HG03280 (cell line): Measurements from ENCODE around the gene ANO4.
"Not testable (repeated sequence)": the region's sequence is repeated elsewhere in the genome, so short reads cannot be mapped to it uniquely, and the experiment has no call there.

Source experiments
- ATAC-seq: cut with Tn5 transposase; IDR thresholded peaks from one replicate; pipeline ENCODE4 v1.9.1; 2021; ENCODE audit warnings: mild to moderate bottlenecking, moderate library complexity; ENCODE audit not compliant: unreplicated experiment

The ANO4 gene

DNA sequence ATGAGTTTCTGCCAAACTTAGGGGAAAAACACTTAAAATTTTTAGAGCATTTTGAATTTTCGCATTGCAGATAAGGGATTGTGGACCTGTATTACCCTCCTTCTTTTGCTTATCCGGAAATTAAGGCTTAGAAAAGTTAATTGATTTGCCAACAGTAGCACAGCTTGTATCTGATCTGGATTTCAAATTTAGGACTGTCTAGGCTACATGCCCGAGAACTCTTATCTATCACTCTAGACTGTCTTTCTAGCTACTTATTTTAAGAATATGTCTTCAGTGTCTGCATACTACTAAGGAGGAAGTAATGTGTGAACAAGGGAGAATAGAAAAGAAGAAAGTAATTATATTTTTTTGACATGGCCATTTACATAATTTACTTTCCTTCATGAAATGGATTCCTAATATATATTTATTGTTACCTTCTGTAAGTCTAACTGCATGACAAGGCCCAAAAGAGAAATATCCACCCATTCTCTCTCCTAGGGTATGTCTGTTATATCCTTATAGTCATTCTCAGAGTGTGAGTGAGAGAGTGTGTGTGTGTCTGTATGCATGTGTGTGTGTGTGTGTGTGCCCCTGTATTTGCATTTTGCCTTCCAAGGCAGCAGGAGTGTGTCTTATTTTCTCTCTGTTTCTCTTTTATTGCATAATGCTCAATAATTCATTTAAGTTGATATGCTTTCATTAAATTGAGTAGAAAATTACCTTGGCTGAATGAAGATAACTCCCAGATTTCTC is 283.4 kb downstream of the ANO4 start:
- no peak for ATAC-seq

DNA sequence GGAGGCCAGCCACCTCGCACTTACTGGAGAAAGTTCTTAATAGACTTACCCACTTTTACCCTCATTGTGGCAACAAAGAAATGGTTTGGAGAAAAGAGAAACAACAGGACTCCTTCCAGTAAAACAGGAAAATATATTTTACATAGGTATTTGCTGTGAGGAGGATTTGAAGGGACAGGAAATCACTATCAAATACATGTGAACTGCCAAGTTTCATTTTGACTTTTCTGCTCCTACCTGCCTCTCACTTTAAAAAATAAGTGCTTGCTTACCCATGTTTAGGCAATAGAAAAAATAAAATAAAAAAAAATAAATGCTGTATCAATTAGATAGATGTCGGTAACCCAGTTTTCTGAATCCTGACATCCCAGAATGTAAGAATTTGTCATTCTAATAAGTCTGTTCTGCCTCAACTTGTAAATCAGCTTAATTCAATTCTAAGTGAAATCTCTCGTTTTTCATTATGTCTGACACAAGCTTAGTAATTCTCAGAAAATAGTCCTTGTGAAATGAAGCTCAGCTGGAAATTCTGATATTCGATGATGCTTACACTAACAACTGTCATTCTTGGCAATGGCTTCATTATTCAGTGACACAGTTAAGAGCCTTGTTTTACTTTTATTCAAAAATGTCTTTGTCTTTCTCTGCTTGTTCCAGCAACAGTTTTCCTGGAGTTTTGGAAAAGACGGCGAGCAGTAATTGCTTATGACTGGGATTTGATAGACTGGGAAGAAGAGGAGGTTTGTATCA is 284.1 kb downstream of the ANO4 start:
- ATAC-seq: no peak

GRCh38 chr12:101082706-101083105 is 288.1 kb downstream of the ANO4 start:
- no peak for ATAC-seq

DNA sequence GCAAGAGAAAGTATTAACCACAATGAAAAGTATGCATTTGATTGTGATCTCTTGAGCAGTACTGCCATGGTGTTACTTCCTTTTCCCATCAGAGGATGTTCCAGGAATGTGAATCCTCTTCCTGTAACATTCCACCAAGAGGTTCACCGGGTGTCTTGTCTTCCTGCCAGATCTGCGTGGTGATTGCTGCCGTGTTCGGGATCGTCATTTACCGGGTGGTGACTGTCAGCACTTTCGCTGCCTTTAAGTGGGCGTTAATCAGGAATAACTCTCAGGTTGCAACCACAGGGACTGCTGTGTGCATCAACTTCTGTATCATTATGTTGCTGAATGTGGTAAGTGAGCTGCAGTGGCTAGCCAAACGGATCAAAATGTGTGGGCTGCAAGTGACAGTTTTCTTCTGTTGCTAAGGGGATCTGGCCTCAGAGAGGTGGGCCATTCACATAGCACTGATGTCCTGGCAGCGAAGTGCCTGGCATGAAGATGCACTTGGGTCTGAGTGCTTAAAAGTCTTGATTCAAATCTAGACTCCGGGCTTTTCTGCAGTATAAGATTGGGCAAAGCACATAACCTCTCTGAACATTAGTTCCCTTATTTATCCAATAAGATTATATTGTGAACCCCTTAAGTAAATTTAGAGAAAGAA is 292.0 kb downstream of the ANO4 start:
- no peak for ATAC-seq

DNA sequence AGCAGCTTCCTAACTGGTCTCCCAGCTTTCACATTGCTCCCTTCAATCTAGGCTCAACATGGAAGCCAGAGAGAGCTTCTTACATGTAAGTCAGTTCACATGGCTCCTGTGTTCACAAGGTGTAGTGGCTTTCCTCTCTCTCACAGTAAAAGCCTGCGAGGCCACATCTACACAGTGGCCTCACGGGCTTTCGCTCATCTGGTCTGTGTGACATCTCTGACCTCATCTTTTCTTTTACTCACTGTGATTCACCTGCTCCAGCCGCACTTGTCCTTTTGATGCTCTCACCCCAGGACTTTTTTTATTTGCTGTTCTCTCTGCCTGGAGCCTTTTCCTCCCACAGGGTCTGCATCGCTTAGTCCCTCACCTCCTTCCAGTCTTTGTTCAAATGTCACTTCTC is 293.3 kb downstream of the ANO4 start:
- ATAC-seq: no peak

DNA sequence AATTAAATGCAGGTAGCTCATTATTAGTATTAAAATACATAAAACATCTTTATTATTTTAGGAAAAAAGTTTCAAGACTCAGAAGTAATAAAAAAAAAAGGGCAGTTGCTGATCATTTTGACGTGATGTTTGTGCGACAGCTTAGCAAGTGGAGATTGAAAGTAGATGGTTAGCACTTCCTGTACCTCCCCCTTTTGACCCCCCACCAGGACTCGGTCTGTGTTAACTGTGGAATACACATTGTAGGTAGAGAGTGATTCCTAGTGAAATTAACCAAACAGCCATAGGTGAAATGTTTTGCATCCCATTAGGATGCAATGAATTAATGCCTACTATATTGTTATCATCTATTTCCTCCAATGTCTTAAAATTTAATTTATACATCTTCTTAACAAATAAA is 294.7 kb downstream of the ANO4 start:
- ATAC-seq: no peak

GRCh38 chr12:101090222-101090621 is 295.6 kb downstream of the ANO4 start:
- not testable (repeated sequence) for ATAC-seq

GRCh38 chr12:101097829-101098580 is 303.4 kb downstream of the ANO4 start:
- no peak for ATAC-seq

DNA sequence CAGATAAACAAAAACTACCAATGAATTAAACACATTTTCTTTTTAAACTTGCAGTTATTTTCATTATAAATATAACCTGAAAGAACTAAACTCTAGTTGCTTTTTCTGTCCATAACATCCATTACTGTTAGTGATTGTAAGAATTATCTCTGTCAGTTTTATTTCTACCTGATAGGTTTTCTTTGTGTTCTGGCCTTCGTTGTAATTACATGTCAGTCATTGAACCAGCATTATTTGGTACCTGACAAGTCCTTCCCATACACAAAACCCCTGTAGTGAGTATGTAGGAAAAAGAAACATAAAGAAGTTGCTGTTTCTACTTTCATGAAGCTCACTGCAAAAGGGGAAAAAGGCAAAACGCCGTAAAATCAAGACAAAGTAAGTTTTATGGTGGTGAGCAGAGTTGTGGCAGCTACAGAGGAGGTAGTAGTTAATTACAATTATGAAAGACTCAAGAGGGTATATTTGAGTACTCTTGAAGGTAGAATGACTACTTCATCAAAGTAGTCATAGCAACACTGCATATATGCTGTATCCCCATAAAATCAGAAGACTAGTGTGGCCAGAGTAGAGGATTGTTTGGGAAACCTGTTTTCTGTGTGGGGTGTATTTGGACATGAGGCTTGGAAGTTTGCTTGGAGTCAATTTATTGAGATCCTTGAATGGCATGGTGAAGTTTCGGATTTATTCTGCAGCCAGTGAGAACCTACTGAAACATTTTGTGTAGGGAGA is 312.6 kb downstream of the ANO4 start:
- no peak for ATAC-seq

- no peak for ATAC-seq
These were observed 313.6 kb downstream of the ANO4 start for GRCh38 chr12:101108130-101108529.

DNA sequence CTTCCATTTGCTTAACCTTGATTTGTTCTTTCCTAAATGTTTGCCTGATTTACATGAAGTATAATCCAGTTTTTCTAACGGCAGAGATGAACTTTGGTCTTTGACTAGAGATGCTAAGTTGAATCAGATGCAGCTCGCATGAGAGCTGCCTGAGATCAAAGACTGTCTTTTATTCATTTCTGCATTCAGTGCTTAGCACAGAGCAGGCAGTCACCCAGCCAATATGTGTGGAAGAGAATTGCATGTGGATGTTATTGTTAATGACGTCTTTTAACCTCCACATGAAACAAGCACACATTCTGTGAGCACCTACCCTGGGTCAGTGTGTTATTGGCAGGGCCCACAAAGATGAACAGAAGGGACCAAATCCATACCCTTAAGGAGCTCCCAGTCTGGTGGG is 316.3 kb downstream of the ANO4 start:
- ATAC-seq: no peak

DNA sequence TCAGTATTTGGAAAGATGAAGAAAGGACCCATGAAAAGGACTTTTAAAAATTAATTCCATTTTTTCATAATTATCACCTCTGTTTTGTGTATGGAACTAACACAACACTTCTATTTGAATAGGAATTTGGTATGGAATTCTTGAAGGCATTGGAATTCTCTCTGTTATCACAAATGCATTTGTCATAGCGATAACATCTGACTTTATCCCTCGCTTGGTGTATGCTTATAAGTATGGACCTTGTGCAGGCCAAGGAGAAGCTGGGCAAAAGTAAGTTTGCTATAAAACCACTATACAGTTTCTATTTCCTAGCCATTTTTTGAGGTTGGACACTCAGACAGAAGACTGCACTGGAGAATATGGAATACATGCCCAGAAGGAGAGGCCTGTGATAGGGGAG is 316.9 kb downstream of the ANO4 start:
- ATAC-seq: no peak

- ATAC-seq: no peak
These were observed 320.8 kb downstream of the ANO4 start for GRCh38 chr12:101115326-101115725.

DNA sequence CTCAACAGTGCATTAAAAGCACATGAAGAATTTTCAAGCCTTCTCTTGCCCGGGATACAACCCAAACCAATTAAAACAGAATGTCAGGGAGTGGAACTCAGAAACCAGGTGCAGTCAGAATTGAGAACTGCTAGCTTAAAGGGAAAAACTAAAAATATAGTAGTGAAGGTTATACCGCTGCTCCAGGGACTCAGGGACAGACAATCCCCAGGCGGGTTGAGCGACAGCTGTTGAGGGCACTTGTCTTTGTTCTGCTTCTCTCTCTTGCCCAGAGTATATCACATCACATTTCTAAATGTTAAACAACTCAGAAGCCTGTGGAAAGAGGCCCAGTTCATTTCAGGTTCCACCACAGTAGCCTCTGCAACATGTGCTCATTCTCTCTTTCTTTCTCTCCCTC is 322.3 kb downstream of the ANO4 start:
- no peak for ATAC-seq

GRCh38 chr12:101117842-101118241 is 323.3 kb downstream of the ANO4 start:
- ATAC-seq: no peak

DNA sequence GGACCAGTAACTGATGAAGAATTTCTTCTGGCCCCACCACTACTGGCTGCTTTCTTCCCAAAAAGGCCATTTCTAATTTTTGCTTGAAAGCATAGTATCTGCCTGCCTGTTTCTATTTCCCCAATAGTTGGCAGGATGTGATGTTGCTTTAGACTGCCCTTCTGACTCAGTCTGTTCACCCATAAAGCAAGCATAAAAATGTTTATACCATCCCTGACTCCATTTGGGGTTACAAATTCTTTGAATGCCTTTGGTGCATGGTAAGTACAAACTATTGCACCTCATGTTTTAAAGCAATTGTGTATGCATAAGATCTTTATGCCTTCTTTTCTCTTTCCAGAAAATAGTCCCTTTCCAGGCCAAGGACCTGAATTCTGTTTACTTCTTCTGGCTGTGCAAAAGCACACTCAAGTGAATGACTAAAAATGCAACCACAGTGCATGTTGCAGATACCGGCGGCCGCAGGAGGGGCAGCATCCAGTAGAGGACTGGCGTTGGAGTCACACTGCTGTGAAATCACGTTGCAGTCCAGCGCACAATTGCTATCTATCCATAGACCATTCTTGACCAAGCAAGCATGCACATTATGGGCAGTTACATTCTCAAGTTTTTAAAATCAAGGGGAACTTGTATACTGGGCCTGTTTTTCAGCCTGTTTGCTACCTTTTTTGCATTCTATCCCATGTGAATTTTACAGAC is 333.1 kb downstream of the ANO4 start:
- no peak for ATAC-seq

DNA sequence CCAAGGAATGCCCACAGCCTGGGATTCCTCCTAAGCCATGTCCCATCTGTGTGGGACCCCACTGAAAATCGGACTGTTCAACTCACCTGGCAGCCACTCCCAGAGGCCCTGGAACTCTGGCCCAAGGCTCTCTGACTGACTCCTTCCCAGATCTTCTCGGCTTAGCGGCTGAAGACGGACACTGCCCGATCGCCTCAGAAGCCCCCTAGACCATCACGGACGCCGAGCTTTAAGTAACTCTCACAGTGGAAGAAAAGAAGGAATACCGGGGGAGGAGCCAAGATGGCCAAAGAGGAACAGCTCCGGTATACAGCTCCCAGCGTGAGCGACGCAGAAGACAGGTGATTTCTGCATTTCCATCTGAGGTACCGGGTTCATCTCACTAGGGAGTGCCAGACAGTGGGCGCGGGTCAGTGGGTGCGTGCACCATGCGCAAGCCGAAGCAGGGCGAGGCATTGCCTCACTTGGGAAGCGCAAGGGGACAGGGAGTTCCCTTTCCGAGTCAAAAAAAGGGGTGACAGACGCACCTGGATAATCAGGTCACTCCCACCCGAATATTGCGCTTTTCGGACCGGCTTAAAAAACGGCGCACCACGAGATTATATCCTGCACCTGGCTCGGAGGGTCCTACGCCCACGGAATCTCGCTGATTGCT is 351.3 kb downstream of the ANO4 start:
- not testable (repeated sequence) for ATAC-seq

GRCh38 chr12:101165319-101165718 is 370.7 kb downstream of the ANO4 start:
- no peak for ATAC-seq

GRCh38 chr12:101166866-101167265 is 372.3 kb downstream of the ANO4 start:
- ATAC-seq: no peak
